Left lung (tissue), 10 donors: ENCODE measurements around the gene TIAM2. TPM values are rescaled to one million over a fixed set of nuclear protein-coding genes. Genes with fewer than 3 reads are reported as not detected.
A peak's percentile ranks its signal among the peaks of the same experiment; 100 is the strongest.
"Not testable (repeated sequence)": the region's sequence is repeated elsewhere in the genome, so short reads cannot be mapped to it uniquely, and the experiment has no call there.

ENCODE experiments used
- ATAC-seq: fragments of 200-7000 bp; cut with Tn5 transposase; one replicate; pipeline ENCODE4 v1.9.1; 2020; ENCODE audit warnings: moderate library complexity
- DNase-seq, 4 donors: peaks; one replicate each; pipeline ENCODE4 v3.0.0-alpha.2; 2013 to 2020
- H3K27ac ChIP-seq, 2 donors: fragments of 200-600 bp; sonication (generic) in 1 of 2; one replicate each; pipeline versions ENCODE4 v1.5.0 to v1.8.0; 2020 to 2021
- H3K27me3 ChIP-seq, 2 donors: fragments of 200-600 bp; sonication (generic) in 1 of 2; one replicate each; pipeline versions ENCODE4 v1.5.0 to v1.8.0; 2020 to 2021
- H3K36me3 ChIP-seq, 2 donors: fragments of 200-600 bp; sonication (generic) in 1 of 2; one replicate each; pipeline versions ENCODE4 v1.5.0 to v1.8.0; 2020 to 2021
- H3K4me1 ChIP-seq, 2 donors: fragments of 200-600 bp; one replicate each; pipeline ENCODE4 v1.8.0; 2021
- H3K4me3 ChIP-seq, 2 donors: fragments of 200-600 bp; sonication (generic) in 1 of 2; one replicate each; pipeline versions ENCODE4 v1.5.0 to v1.8.0; 2020 to 2021; ENCODE audit warnings: mild to moderate bottlenecking in 1 of 2
- H3K9me3 ChIP-seq, 2 donors: fragments of 200-600 bp; sonication (generic) in 1 of 2; one replicate each; pipeline versions ENCODE4 v1.5.0 to v1.8.0; 2020 to 2021
- intact Hi-C, 2 donors: fragments of 100-400 bp; cut with DNase I; formaldehyde crosslinking; loops; one replicate each; pipeline versions ENCODE4 v1.11.2 to v1.14.2; 2022
- polyA plus RNA-seq, 6 donors: library from polyadenylated mRNA; unstranded; fragments of 120-200 nt; gene quantifications; one replicate each; pipeline ENCODE4 v1.2.1, GENCODE V29; 2013; ENCODE audit not compliant: insufficient read length in 6 of 6
- total RNA-seq, 2 donors: library from RNA; stranded (reverse); fragmentation: NEBNext Ultra II Directional; extraction: Animal tissue kit (Norgen Biotek cat#: 25700); gene quantifications; one replicate each; pipeline ENCODE4 v1.2.1, GENCODE V29; 2021
- TF ChIP-seq, protein P1 (sequence below), 2 donors: fragments of 200-600 bp; sonication (generic) in 1 of 2; IDR thresholded peaks; one replicate each; pipeline versions ENCODE4 v1.5.0 to v1.8.0; 2021; ENCODE audit warnings: antibody characterized with exemption in 2 of 2
- donor health status: DM: no; HTN: yes; CAD: no.
- donor health status: DM: no; HTN: no; CAD: no.

Gene TIAM2
- total and polyA plus RNA-seq, 8 donors, result 6.9 to 25.0 (median 20.6) TPM

DNA sequence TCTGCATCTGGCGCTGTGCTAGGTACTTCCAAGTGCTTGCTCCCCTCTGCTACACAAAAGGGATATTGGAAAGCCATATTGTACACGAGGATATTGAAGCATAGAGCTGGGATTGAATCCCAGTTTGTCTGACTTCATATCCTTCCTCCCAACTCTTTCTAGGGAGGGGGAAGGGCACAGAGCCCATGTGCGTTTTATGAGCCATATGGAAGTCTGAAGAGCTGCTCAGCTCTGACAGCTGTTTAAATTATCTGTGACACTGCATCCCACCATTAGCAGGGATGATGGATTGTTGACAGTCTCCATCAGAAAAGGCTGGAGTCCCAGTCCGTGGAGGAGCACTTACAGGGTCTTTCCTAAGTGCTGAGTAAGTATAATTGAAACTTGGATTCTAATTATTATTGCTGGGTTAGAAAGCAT is 18.4 kb downstream of the TIAM2 start:
- DNase-seq, result peak in 1 of 4 donors; percentile 66

DNA sequence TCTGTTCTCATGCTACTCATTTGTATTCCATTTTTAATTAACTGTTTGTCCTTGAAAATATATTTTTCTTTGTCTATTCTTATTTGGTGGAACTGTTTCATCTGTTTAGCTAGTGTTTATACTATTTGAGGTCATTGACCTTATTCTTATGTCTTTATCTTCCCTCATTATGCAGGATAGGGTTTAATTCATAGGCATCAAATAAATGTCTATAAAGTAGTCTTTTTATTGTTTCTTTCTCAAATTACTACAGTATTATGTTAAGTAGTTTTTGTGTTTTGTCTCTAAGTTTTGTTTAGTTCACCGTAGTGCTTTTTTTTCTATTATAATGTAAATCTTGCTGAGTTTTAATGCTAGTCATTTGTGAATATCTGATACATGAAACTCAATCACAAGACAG is 19.0 kb downstream of the TIAM2 start:
- intact Hi-C loops, result no loop called here
- ATAC-seq, result no peak
- no peak for DNase-seq
- Histone ChIP-seq H3K9me3 (no peaks in the 10 kb centered on the region), H3K36me3 (no peaks in the 10 kb centered on the region), H3K4me3 (no peak overlapping the region), H3K27ac (no peak overlapping the region), H3K4me1 (no peaks in the 10 kb centered on the region), H3K27me3 (no peaks in the 10 kb centered on the region)
- TF ChIP-seq, protein P1, sequence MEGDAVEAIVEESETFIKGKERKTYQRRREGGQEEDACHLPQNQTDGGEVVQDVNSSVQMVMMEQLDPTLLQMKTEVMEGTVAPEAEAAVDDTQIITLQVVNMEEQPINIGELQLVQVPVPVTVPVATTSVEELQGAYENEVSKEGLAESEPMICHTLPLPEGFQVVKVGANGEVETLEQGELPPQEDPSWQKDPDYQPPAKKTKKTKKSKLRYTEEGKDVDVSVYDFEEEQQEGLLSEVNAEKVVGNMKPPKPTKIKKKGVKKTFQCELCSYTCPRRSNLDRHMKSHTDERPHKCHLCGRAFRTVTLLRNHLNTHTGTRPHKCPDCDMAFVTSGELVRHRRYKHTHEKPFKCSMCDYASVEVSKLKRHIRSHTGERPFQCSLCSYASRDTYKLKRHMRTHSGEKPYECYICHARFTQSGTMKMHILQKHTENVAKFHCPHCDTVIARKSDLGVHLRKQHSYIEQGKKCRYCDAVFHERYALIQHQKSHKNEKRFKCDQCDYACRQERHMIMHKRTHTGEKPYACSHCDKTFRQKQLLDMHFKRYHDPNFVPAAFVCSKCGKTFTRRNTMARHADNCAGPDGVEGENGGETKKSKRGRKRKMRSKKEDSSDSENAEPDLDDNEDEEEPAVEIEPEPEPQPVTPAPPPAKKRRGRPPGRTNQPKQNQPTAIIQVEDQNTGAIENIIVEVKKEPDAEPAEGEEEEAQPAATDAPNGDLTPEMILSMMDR (IDR thresholded peaks at IDR 0.05), result no peak

More for the DNA sequence above, 18.4 kb downstream of the TIAM2 start:
- H3K4me1 ChIP-seq, result no peaks in the 10 kb centered on the region
- no peak overlapping the region for H3K27ac ChIP-seq
- ATAC-seq, result no peak
- no peak overlapping the region for H3K4me3 ChIP-seq
- intact Hi-C loops, result no loop called here
- TF ChIP-seq, protein P1 (IDR thresholded peaks at IDR 0.05), result no peak
- H3K9me3 ChIP-seq, result no peaks in the 10 kb centered on the region
- no peaks in the 10 kb centered on the region for H3K27me3 ChIP-seq
- no peaks in the 10 kb centered on the region for H3K36me3 ChIP-seq

DNA sequence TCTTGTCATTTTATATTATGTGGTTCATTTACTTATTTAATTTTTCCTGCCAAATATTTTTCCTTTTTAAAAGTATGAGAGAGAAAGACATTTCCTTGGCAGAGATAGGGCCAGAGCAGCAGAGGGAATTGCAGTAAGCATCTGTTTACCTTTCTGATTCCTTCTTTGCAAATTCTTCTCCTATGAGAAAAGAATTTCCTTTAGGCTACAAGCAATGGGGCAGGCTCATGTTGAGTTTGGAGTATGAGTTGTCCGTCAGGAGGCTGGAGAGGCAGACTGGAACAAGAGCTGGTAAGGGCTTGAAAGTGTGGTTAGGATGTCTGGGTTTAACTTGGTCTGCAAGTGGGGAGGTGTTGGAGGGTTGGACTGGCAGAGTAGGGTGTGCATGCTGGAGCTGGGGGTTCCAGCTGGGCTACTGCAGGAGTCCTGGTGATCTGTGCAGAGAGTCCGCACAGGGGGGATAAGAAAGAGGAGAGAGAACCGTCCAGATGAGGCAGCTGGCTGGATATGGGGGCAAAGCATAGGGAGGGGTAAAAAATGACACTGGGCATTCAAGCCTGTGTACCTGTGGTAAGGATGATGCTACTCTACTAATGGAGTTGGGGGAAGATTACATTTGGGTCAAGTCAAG is 19.7 kb downstream of the TIAM2 start:
- no peak for DNase-seq
- no peak overlapping the region for H3K27ac ChIP-seq
- H3K36me3 ChIP-seq, result no peaks in the 10 kb centered on the region
- TF ChIP-seq, protein P1 (IDR thresholded peaks at IDR 0.05), result no peak
- H3K4me1 ChIP-seq, result no peaks in the 10 kb centered on the region
- intact Hi-C loops, result no loop called here
- no peaks in the 10 kb centered on the region for H3K27me3 ChIP-seq
- no peaks in the 10 kb centered on the region for H3K9me3 ChIP-seq
- no peak overlapping the region for H3K4me3 ChIP-seq
- ATAC-seq, result peak; percentile 27

DNA sequence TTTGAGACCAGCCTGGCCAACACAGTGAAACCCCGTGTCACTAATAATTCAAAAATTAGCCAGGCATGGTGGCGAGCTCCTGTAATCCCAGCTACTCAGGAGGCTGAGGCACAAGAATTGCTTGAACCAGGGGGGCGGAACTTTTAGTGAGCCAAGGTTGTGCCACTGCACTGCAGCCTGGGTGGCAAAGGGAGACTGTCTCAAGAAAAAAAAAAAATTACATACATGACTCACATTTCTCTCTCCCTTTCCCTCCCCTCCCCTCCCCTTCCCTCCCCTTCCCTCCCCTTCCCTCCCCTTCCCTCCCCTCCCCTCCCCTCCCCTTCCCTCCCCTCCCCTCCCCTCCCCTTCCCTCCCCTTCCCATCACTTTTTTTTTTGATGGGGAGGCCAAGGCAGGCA is 23.3 kb downstream of the TIAM2 start:
- DNase-seq, result not testable (repeated sequence)

DNA sequence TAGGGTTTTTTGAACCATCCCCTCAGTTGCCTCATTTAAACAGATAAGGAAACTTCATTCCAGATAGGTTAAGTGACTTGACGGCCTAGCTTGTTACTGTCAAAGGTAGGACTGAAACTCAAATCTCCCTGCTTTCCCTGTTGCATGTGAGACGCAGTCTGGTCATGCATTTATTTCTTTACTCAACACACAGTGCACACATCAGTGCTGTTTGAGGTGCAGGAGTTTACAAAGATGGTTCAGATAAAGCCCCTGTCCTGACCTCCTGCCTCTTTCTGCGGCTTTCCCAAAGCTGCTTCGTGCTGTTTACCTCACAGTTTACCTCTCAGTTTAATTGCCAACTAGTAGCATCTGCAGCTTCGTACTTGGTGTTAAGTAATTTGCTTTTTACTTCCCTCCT is 26.6 kb downstream of the TIAM2 start:
- Histone ChIP-seq H3K9me3 (no peaks in the 10 kb centered on the region), H3K4me1 (no peaks in the 10 kb centered on the region), H3K4me3 (no peak overlapping the region), H3K27me3 (no peaks in the 10 kb centered on the region), H3K27ac (no peak overlapping the region), H3K36me3 (no peaks in the 10 kb centered on the region)
- no peak for ATAC-seq
- no peak for DNase-seq
- TF ChIP-seq, protein P1 (IDR thresholded peaks at IDR 0.05), result no peak
- intact Hi-C loops, result no loop called here

More for the DNA sequence above, 23.3 kb downstream of the TIAM2 start:
- H3K27me3 ChIP-seq, H3K36me3 ChIP-seq, ATAC-seq, intact Hi-C loops, H3K4me3 ChIP-seq, H3K9me3 ChIP-seq, H3K4me1 ChIP-seq, H3K27ac ChIP-seq: not testable (repeated sequence)

DNA sequence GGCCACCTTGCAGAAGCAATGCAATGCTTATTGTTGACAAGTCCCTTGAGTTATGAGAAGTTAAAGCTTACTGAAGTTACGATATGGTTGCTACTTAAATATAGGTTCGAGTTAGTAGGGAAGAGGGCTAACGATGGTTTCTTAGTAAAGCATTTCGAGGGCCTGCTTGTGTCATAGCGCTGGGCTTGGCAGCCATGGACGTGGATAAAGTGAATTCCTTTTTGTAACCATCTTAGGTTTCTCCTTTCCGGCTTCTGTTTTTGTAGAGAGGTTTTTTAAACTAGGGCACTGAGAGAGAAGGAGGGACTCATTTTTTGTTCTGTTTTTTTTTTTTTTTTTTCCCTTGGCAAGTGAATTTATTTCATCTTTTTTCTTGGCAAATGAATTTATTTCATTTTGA is 27.6 kb downstream of the TIAM2 start:
- no peaks in the 10 kb centered on the region for H3K4me1 ChIP-seq
- H3K27ac ChIP-seq, result no peak overlapping the region
- TF ChIP-seq, protein P1 (IDR thresholded peaks at IDR 0.05), result no peak
- DNase-seq (no peak), ATAC-seq (no peak)
- H3K4me3 ChIP-seq, result no peak overlapping the region
- no peaks in the 10 kb centered on the region for H3K27me3 ChIP-seq
- no peaks in the 10 kb centered on the region for H3K9me3 ChIP-seq
- no peaks in the 10 kb centered on the region for H3K36me3 ChIP-seq
- intact Hi-C loops, result no loop called here
